Liver (tissue), 9 donors: ENCODE measurements around the gene CCNL1. TPM values are rescaled to one million over a fixed set of nuclear protein-coding genes. Genes with fewer than 3 reads are reported as not detected.
A peak's percentile ranks its signal among the peaks of the same experiment; 100 is the strongest.

Experiments
- DNase-seq: peaks from one replicate; pipeline ENCODE4 v3.0.0-alpha.2; 2017; ENCODE audit warnings: low spot score
- H3K27ac ChIP-seq, 2 donors: one replicate each; pipeline ENCODE4 v1.7.0; 2013; ENCODE audit warnings: inconsistent platforms in 2 of 2, low read length in 2 of 2, control low read depth in 1 of 2, low read depth in 1 of 2, mild to moderate bottlenecking in 1 of 2
- H3K27me3 ChIP-seq, 4 donors: one replicate each; pipeline versions ENCODE4 v1.6.1 to v1.7.0; 2013; ENCODE audit warnings: low read length in 3 of 4, inconsistent platforms in 1 of 4, mild to moderate bottlenecking in 1 of 4, moderate library complexity in 1 of 4; ENCODE audit not compliant: control insufficient read depth in 4 of 4, insufficient read depth in 4 of 4
- H3K36me3 ChIP-seq, 4 donors: one replicate each; pipeline versions ENCODE4 v1.6.1 to v1.7.0; 2013; ENCODE audit warnings: low read length in 3 of 4, mild to moderate bottlenecking in 3 of 4, low read depth in 1 of 4, moderate library complexity in 1 of 4; ENCODE audit not compliant: control insufficient read depth in 4 of 4, insufficient read depth in 3 of 4
- H3K4me1 ChIP-seq, 4 donors: one replicate each; pipeline versions ENCODE4 v1.6.1 to v1.7.0; 2013; ENCODE audit warnings: low read length in 3 of 4, mild to moderate bottlenecking in 3 of 4, moderate library complexity in 1 of 4; ENCODE audit not compliant: control insufficient read depth in 4 of 4, insufficient read depth in 4 of 4
- H3K4me3 ChIP-seq, 3 donors: one replicate each; pipeline versions ENCODE4 v1.6.1 to v1.7.0; 2013; ENCODE audit warnings: low read length in 3 of 3, control low read depth in 1 of 3, low read depth in 1 of 3, mild to moderate bottlenecking in 1 of 3
- H3K9ac ChIP-seq, 2 donors: one replicate each; pipeline ENCODE4 v1.7.0; 2013; ENCODE audit warnings: low read length in 2 of 2, mild to moderate bottlenecking in 2 of 2, moderate library complexity in 2 of 2, control low read depth in 1 of 2, low read depth in 1 of 2
- H3K9me3 ChIP-seq, 4 donors: one replicate each; pipeline versions ENCODE4 v1.6.1 to v1.7.0; 2013; ENCODE audit warnings: low read length in 3 of 4; ENCODE audit not compliant: control insufficient read depth in 4 of 4
- ATF3 ChIP-seq: IDR thresholded peaks from 2 replicates; pipeline ENCODE4 v1.6.1; 2016; ENCODE audit warnings: antibody characterized with exemption
- CTCF ChIP-seq: fragments of 150-350 bp; IDR thresholded peaks from 2 replicates; pipeline ENCODE4 v1.5.1; 2017; ENCODE audit warnings: improper control_type of control experiment, low read depth, low read length; ENCODE audit not compliant: missing input control
- EGR1 ChIP-seq, 2 donors: IDR thresholded peaks; 2 replicates each; pipeline ENCODE4 v1.6.1; 2016 to 2018; ENCODE audit warnings: antibody characterized with exemption in 2 of 2, low read depth in 2 of 2
- FOXA1 ChIP-seq: IDR thresholded peaks from 2 replicates; pipeline ENCODE4 v1.6.1; 2016; ENCODE audit warnings: antibody characterized with exemption
- FOXA2 ChIP-seq: IDR thresholded peaks from 2 replicates; pipeline ENCODE4 v1.6.1; 2016; ENCODE audit warnings: antibody characterized with exemption
- GABPA ChIP-seq, 2 donors: IDR thresholded peaks in 1 of 2; conservative IDR thresholded peaks in 1 of 2; 2 replicates each; pipeline ENCODE4 v1.6.1; 2016; ENCODE audit warnings: antibody characterized with exemption in 2 of 2, mild to moderate bottlenecking in 1 of 2, moderate library complexity in 1 of 2
- HNF4A ChIP-seq, 2 donors: conservative IDR thresholded peaks; 2 replicates each; pipeline ENCODE4 v1.6.1; 2016; ENCODE audit warnings: antibody characterized with exemption in 2 of 2, mild to moderate bottlenecking in 2 of 2
- HNF4G ChIP-seq: IDR thresholded peaks from 2 replicates; pipeline ENCODE4 v1.6.1; 2016; ENCODE audit warnings: antibody characterized with exemption
- JUND ChIP-seq, 2 donors: IDR thresholded peaks; 2 replicates each; pipeline ENCODE4 v1.6.1; 2016; ENCODE audit warnings: antibody characterized with exemption in 2 of 2
- MAX ChIP-seq: IDR thresholded peaks from 2 replicates; pipeline ENCODE4 v1.6.1; 2016; ENCODE audit warnings: antibody characterized with exemption
- NR2F2 ChIP-seq: IDR thresholded peaks from 2 replicates; pipeline ENCODE4 v1.6.1; 2016; ENCODE audit warnings: antibody characterized with exemption
- RAD21 ChIP-seq, 2 donors: IDR thresholded peaks; 2 replicates each; pipeline ENCODE4 v1.6.1; 2016; ENCODE audit warnings: antibody characterized with exemption in 2 of 2, mild to moderate bottlenecking in 2 of 2
- REST ChIP-seq: IDR thresholded peaks from 2 replicates; pipeline ENCODE4 v1.6.1; 2016; ENCODE audit warnings: antibody characterized with exemption, mild to moderate bottlenecking
- RXRA ChIP-seq, 2 donors: IDR thresholded peaks; 2 replicates each; pipeline ENCODE4 v1.6.1; 2017 to 2018; ENCODE audit warnings: antibody characterized with exemption in 2 of 2, mild to moderate bottlenecking in 1 of 2
- SP1 ChIP-seq: IDR thresholded peaks from 2 replicates; pipeline ENCODE4 v1.6.1; 2018; ENCODE audit warnings: antibody characterized with exemption, mild to moderate bottlenecking
- TAF1 ChIP-seq: conservative IDR thresholded peaks from 2 replicates; pipeline ENCODE4 v1.6.1; 2016; ENCODE audit warnings: antibody characterized with exemption, mild to moderate bottlenecking
- YY1 ChIP-seq: IDR thresholded peaks from 2 replicates; pipeline ENCODE4 v1.6.1; 2016; ENCODE audit warnings: antibody characterized with exemption, mild to moderate bottlenecking
- ZBTB33 ChIP-seq: IDR thresholded peaks from 2 replicates; pipeline ENCODE4 v1.6.1; 2016; ENCODE audit warnings: antibody characterized with exemption
- WGBS: extraction: QIAGEN DNeasy Blood & Tissue Kit; methylation state at CpG from one replicate; pipeline ENCODE4 v1.1.7; 2013; 5-methylcytosine and 5-hydroxymethylcytosine counted together
- polyA plus RNA-seq, 2 donors: library from polyadenylated mRNA; stranded (reverse) in 1 of 2; unstranded in 1 of 2; fragments of 200-250 nt in 1 of 2; fragments of >200 nt in 1 of 2; fragmentation: Nextera tagmentation in 1 of 2; extraction: Ambion mirVana in 1 of 2; gene quantifications; one replicate each; pipeline versions ENCODE4 v1.2.1 to v1.2.3, GENCODE V29; 2013 to 2015
- total RNA-seq, 2 donors: library from RNA; depleted of rRNA; stranded (reverse); fragments of >200 nt; gene quantifications; one replicate each; pipeline ENCODE4 v1.2.3, GENCODE V29; 2014
- donor health status: healthy.
- donor health status: healthy.
- donor health status: healthy.
- donor health status: healthy.
- donor health status: healthy.

Gene CCNL1
- total and polyA plus RNA-seq, 4 donors = 22.7 to 163 (median 95.0) TPM

GRCh38 chr3:157174649-157175498, 14.9 kb upstream of the CCNL1 start:
- peak overlapping the region; percentile 94 to 99 for H3K27ac ChIP-seq
- H3K4me1 ChIP-seq = peaks cover 0 to 13% (median 3%) of the 10 kb centered on the region in 4 donors
- no peak for TF ChIP-seq FOXA1
- TF ChIP-seq RXRA (IDR thresholded peaks at IDR 0.05) = peak; percentile 79 to 87
- TF ChIP-seq EGR1 (IDR thresholded peaks at IDR 0.05; ENCODE audit: low read depth in 2 of 2) = peak; percentile 84 to 97
- TF ChIP-seq REST = peak; percentile 93
- peak; percentile 79 to 96 for TF ChIP-seq GABPA (IDR thresholded peaks at IDR 0.05 in 1 of 2, conservative IDR thresholded peaks at IDR 0.05 in 1 of 2)
- peak; percentile 65 for TF ChIP-seq NR2F2
- TF ChIP-seq RAD21 (IDR thresholded peaks at IDR 0.05) = peak in 1 of 2 donors; percentile 50
- no peak for TF ChIP-seq CTCF
- TF ChIP-seq YY1 = peak; percentile 93
- peak; percentile 96 for TF ChIP-seq SP1
- peak; percentile 97 for TF ChIP-seq ZBTB33
- TF ChIP-seq JUND (IDR thresholded peaks at IDR 0.05) = peak; percentile 65 to 82
- peak; percentile 32 for TF ChIP-seq FOXA2
- TF ChIP-seq TAF1 = peak; percentile 93
- peak; percentile 100 for TF ChIP-seq MAX
- peak; percentile 53 to 72 for TF ChIP-seq HNF4A (conservative IDR thresholded peaks at IDR 0.05)
- peak; percentile 87 for TF ChIP-seq ATF3
- TF ChIP-seq HNF4G = peak; percentile 41
- peak; percentile 95 for DNase-seq
- H3K9me3 ChIP-seq = no peaks in the 10 kb centered on the region
- WGBS = under 1% methylated on average over 61 of the region's 61 CpGs
- no peaks in the 10 kb centered on the region for H3K27me3 ChIP-seq
- peak overlapping the region; percentile 66 to 95 (median 80) for H3K4me3 ChIP-seq
- no peaks in the 10 kb centered on the region for H3K36me3 ChIP-seq
- peak overlapping the region; percentile 93 to 99 for H3K9ac ChIP-seq
